Esophagus mucosa (tissue), 1 donor: ENCODE data around the gene PREX1. TPM values are rescaled to one million over a fixed set of nuclear protein-coding genes. Genes with fewer than 3 reads are reported as not detected.

Source experiments
- ATAC-seq: fragments of 200-7000 bp; cut with Tn5 transposase; one replicate; pipeline ENCODE4 v1.9.1; 2020
- total RNA-seq: library from RNA; stranded (reverse); gene quantifications from one replicate; pipeline ENCODE4 v1.2.4, GENCODE V29; 2023
- donor health status: DM: yes; HTN: yes; CAD: no.

The PREX1 gene
- total RNA-seq, 1 donor from 2014 or later: 2.7 TPM

DNA sequence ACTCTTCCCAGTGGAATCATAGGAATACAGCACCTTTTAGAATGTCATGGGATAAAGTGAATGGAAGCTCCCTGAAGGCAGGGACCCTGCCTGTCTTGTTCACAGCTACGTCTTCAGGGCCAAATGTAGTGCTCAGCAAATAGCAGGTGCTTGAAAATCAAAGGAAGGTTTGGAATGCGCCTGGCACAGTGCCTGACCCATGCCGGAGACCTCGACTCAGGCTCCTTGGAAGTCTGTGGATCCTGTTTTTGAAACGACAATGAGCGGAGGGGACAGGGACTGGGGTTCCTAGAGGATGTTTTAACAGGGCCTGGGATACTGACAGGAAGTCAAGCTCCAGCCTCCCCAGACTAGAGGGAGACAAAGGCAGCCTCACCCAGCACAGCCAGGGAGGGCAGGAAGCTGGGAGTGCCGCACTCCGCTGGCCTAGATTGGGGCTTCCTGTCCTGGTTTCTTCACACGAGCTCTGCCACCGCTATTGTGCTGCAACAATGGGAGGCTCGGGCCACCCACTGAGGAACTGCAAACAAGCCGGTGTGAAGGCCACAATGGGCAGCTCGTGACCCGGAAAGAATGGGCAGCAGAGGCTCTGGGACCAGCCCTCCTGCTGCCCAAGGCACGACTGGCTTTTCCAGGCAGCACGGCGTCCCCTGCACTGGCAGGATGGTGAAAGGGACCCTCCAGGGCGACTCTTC, 76.7 kb downstream of the PREX1 start:
- peak; percentile 61 for ATAC-seq

GRCh38 chr20:48750376-48750775, 77.4 kb downstream of the PREX1 start:
- no peak for ATAC-seq

GRCh38 chr20:48749437-48749836, 78.4 kb downstream of the PREX1 start:
- ATAC-seq: no peak

GRCh38 chr20:48748556-48748955, 79.2 kb downstream of the PREX1 start:
- ATAC-seq: no peak

GRCh38 chr20:48747840-48748414, 79.9 kb downstream of the PREX1 start:
- no peak for ATAC-seq

- ATAC-seq: no peak
Measured at GRCh38 chr20:48745330-48745729, 82.5 kb downstream of the PREX1 start.

DNA sequence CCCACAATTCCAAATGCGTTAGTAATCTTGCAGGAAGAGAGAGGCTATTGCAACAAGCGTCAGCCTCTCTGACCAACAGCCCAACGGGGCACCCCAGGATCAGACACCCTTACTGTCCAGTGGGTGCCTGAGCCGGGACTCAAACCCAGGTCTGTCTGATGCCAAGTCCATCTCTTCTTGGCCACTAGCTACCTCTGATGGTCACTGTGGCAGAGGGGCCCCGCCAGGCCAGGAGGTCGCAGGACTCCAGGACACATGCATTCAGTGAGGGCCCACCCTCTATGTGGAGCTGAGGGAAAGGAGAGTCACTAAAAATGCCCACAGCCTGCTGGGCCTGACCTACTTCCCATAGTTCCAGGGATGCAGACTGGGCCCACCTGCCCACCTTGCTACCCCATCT, 83.3 kb downstream of the PREX1 start:
- ATAC-seq: no peak

- no peak for ATAC-seq
Measured at GRCh38 chr20:48743807-48744206, 84.0 kb downstream of the PREX1 start.

- no peak for ATAC-seq
Measured at GRCh38 chr20:48742912-48743680, 84.7 kb downstream of the PREX1 start.

DNA sequence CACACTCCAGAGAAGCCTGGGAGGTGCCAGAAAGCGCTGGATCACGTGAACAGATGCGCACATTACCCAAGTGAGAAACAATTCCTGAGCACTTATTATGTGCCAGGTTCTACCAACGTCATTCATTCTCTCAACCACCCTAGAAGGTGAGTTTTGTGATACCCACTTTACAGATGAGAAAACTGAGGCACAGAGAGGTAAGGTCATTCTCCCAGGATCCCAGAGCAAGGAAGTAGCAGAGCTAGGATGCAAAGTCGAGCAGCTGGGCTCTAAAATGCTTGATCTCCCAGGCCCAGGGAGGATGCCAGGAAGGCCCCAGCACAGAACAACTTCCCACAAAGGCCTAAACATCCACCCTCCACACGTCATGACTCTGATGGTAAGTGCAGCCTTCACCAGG, 85.6 kb downstream of the PREX1 start:
- ATAC-seq: no peak

DNA sequence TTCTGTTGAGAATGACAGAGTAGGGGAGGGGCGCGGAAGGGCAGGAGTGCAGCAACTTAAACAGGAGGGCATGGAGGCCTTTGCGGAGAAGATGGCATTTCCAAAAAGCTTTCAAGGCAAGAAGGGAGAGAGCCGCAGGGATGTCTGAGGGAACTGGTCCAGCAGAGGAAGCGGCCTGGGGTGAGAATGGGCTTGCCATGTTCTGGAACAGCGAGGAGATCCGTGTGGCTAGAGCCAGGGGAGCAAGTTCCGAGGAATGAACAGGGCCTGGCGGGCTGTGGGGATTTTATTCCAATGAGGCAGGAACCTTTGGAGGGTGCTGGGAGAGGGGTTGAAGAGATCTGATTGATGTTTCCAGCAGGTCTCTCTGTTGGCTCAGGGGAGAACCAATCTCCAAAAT, 86.1 kb downstream of the PREX1 start:
- ATAC-seq: no peak

DNA sequence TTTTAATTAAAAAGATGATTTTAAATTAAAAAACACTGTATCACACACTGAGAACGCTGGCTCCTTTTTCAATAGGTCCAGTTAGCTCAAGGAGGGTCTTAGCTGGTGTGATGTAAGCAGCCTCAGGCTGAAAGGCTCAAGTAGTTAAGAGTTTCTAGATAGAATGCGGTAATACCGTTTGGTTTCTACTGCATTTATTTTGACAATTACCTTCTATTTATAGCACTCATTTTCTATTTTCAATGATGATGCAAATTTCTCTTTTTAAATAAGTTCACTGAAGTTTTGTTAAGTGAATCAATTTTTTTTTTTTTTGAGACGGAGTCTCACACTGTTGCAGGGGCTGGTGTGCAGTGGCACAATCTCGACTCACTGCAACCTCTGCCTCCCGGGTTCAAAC, 87.1 kb downstream of the PREX1 start:
- no peak for ATAC-seq

DNA sequence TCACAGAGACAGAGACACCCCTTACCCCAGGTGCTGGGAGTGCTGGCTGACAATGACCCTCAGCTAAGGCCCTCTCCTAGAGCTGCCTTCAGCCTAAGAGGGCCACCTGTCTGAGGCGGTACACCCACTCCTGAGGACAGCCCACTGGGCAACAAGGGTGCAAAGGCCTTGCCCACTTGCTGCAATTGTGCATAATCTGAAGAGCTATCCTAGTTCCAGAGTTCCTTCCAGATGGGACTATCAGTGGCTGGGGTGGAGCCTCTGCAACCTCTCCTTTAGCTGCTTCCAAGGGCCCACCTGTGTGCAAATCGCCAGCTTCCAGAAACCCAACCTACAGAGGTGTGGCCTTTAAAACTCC, 87.5 kb downstream of the PREX1 start:
- no peak for ATAC-seq

DNA sequence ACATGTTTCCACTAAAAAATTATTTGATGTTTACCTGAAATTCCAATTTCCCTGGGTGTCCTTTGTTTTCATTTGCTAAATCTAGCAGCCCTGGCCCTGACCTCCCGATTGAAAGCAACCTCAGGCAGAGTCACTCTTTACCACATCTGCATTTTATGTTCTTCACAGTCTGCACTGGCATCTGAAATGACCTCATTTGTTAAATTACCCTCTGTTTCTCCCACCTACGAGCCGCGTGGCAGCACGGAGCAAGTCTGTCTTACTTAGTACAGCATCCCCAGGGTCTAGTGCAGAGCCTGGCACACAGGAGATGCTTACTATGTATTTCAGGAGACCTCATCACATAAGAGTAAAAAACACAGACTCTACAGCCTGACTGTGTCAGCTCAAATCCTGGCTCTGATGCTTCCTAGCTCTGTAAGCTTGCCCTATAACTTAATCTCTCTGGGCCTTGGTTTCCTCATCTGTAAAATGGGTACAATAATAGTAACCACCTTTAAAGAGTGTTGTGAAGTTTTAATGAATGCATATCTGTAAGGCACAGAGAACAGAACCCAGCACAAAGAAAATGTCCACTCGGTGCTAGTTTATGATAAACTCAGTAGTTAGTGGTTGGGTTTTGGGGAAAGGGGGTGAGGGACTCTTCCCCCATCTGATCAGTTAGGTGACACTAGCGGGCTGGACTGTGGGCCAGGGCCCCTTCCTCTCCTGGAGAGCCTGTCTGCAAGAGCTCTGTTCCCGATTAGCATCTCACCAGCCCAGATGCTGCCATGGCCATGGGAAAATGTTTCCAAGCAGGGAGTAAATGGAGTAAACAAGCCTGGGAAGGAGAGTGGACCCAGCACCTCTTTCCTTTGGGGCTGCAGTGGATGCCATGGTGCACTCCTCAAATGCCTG, 88.2 kb downstream of the PREX1 start:
- no peak for ATAC-seq

DNA sequence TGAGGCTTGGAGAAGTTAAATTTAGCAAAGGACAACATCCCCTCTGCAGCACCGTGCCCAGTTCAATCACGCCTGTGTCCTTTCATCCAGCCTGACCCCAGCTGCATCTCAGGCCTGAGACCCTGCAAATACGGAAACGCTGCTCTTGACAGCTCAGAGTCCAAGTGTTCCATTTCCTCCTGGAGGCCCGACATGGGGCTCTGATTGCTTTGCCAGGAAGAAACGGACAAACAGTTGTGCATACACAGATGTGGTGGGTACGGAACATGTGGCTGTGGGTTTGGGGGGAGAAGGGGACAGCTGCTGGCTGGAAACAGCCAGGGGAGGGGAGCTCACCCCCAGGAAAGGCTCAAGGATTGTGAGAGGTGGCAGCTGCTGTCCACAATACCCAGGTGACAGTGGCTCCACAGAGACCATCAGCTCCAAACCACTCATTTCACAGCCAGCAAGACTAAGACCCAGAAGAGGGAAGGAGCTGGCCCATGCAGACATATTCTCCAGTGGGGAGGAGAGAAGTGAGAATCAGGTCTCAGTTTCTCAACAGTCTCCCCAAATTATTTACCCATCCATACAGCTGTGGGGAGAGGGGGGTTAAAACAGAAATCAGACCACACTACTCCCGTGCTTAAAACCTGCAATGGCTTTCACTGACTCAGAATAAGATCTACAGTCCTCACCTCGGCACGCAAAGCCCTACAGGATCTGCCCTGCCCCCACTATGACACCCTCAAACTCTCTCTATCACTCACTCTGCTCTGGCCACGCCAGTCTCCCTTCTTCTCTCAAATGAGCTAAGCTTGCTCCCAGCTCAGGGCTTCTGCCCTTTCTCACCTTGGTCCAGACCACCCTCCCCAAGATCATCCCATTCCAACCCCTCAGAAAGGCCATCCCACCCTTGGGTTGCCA, 89.1 kb downstream of the PREX1 start:
- no peak for ATAC-seq

DNA sequence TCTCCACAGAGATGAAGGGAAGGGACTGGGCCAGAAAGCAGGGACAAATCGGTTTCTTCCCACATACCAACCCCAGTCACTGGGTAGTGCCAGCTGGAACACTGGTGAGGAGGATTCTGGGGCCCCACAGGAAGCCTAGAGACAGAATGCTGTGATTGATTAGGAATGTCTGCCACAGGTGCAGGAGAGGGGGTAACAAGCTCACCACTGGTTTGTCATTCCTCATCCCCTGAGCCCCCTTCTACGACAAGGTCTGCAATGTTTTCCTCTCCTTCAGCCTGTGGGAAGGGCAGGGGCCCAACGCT, 89.8 kb downstream of the PREX1 start:
- ATAC-seq: no peak

- ATAC-seq: no peak
Measured at GRCh38 chr20:48737434-48738093, 90.2 kb downstream of the PREX1 start.

- no peak for ATAC-seq
Measured at GRCh38 chr20:48736636-48737035, 91.2 kb downstream of the PREX1 start.

- ATAC-seq: no peak
Measured at GRCh38 chr20:48736231-48736630, 91.6 kb downstream of the PREX1 start.

- ATAC-seq: no peak
Measured at GRCh38 chr20:48735112-48735511, 92.7 kb downstream of the PREX1 start.

- ATAC-seq: no peak
Measured at GRCh38 chr20:48734104-48734749, 93.6 kb downstream of the PREX1 start.
